HEK293T (cell line): Measurements from ENCODE around the gene UTP14C.
"Not testable (repeated sequence)": the region's sequence is repeated elsewhere in the genome, so short reads cannot be mapped to it uniquely, and the experiment has no call there.

Experiments used
- CTCF ChIA-PET: fragments of 350-600 bp; formaldehyde crosslinking; extraction: SDS; loops from one replicate; lab custom pipeline; 2021; ENCODE audit warnings: antibody characterized with exemption, inconsistent platforms; lab: Yijun Ruan, JAX
- POLR2A ChIA-PET: fragments of 350-600 bp; formaldehyde crosslinking; extraction: SDS; loops from one replicate; lab custom pipeline; 2020; ENCODE audit warnings: antibody characterized with exemption, inconsistent platforms; lab: Yijun Ruan, JAX
- DNase-seq: peaks from one replicate; pipeline ENCODE4 v3.0.0; 2012; ENCODE audit warnings: mixed read lengths; ENCODE audit errors: extremely low spot score
- ARNT ChIP-seq: fragments of 450-650 bp; IDR thresholded peaks from 2 replicates; pipeline ENCODE4 v1.6.1; 2017; ENCODE audit warnings: mild to moderate bottlenecking
- BHLHE40 ChIP-seq: fragments of 450-650 bp; IDR thresholded peaks from 2 replicates; pipeline ENCODE4 v1.6.1; 2016; ENCODE audit warnings: mild to moderate bottlenecking, moderate library complexity, borderline replicate concordance
- CTBP1 ChIP-seq: fragments of 450-650 bp; IDR thresholded peaks from 2 replicates; pipeline ENCODE4 v1.6.1; 2016; ENCODE audit warnings: borderline replicate concordance
- ELF4 ChIP-seq: fragments of 450-650 bp; IDR thresholded peaks from 2 replicates; pipeline ENCODE4 v1.6.1; 2017; ENCODE audit warnings: antibody characterized with exemption
- FOXA1 ChIP-seq: fragments of 450-650 bp; IDR thresholded peaks from 2 replicates; pipeline ENCODE4 v1.6.1; 2016; ENCODE audit warnings: mild to moderate bottlenecking
- FOXK2 ChIP-seq: fragments of 450-650 bp; IDR thresholded peaks from 2 replicates; pipeline ENCODE4 v1.6.1; 2016; ENCODE audit warnings: mild to moderate bottlenecking
- FOXM1 ChIP-seq: fragments of 450-650 bp; IDR thresholded peaks from 2 replicates; pipeline ENCODE4 v1.6.1; 2017; ENCODE audit warnings: mild to moderate bottlenecking, borderline replicate concordance
- HDGF ChIP-seq: fragments of 450-650 bp; IDR thresholded peaks from 2 replicates; pipeline ENCODE4 v1.6.1; 2017; ENCODE audit warnings: antibody characterized with exemption, borderline replicate concordance
- L3MBTL2 ChIP-seq: fragments of 450-650 bp; conservative IDR thresholded peaks from 2 replicates; pipeline ENCODE4 v1.6.1; 2016; ENCODE audit warnings: mild to moderate bottlenecking
- LEF1 ChIP-seq: fragments of 450-650 bp; IDR thresholded peaks from 2 replicates; pipeline ENCODE4 v1.6.1; 2017; ENCODE audit warnings: mild to moderate bottlenecking, borderline replicate concordance
- NFRKB ChIP-seq: fragments of 450-650 bp; IDR thresholded peaks from 2 replicates; pipeline ENCODE4 v1.6.1; 2016; ENCODE audit warnings: mild to moderate bottlenecking, moderate library complexity
- PKNOX1 ChIP-seq: fragments of 450-650 bp; IDR thresholded peaks from 2 replicates; pipeline ENCODE4 v1.6.1; 2016
- SP1 ChIP-seq: fragments of 450-650 bp; IDR thresholded peaks from 2 replicates; pipeline ENCODE4 v1.6.1; 2017
- SUZ12 ChIP-seq: fragments of 450-650 bp; IDR thresholded peaks from 2 replicates; pipeline ENCODE4 v1.6.1; 2016; ENCODE audit warnings: mild to moderate bottlenecking
- TARDBP ChIP-seq: fragments of 450-650 bp; IDR thresholded peaks from 2 replicates; pipeline ENCODE4 v1.6.1; 2016
- ZNF384 ChIP-seq: fragments of 450-650 bp; IDR thresholded peaks from 2 replicates; pipeline ENCODE4 v1.6.1; 2016

Gene UTP14C

GRCh38 chr13:51981355-51981754, 43.1 kb upstream of the UTP14C start:
- no peak for DNase-seq
- POLR2A ChIA-PET, result no interaction called here
- no peak for TF ChIP-seq FOXK2
- no peak for TF ChIP-seq NFRKB
- no peak for TF ChIP-seq PKNOX1
- TF ChIP-seq SP1, result no peak
- TF ChIP-seq CTBP1, result no peak
- TF ChIP-seq ELF4, result no peak
- TF ChIP-seq BHLHE40, result no peak
- TF ChIP-seq FOXA1, result no peak
- no peak for TF ChIP-seq FOXM1
- TF ChIP-seq ZNF384, result no peak
- no peak for TF ChIP-seq TARDBP
- CTCF ChIA-PET, result no interaction called here

- DNase-seq, CTCF ChIA-PET, POLR2A ChIA-PET: not testable (repeated sequence)
Measured at GRCh38 chr13:51983292-51983691, 41.2 kb upstream of the UTP14C start.

GRCh38 chr13:51984904-51985303, 39.6 kb upstream of the UTP14C start:
- CTCF ChIA-PET, result interaction anchor here (0.7 to 1.2 kb wide), 2 partner anchors 14 to 367 kb away, joined by 3 read pairs; no protein-coding TSS in a partner anchor
- POLR2A ChIA-PET, DNase-seq: not testable (repeated sequence)

- DNase-seq, result no peak
Measured at GRCh38 chr13:51988988-51989618, 35.4 kb upstream of the UTP14C start.

GRCh38 chr13:51993713-51994112, 30.8 kb upstream of the UTP14C start:
- CTCF ChIA-PET, result no interaction called here
- POLR2A ChIA-PET, result no interaction called here
- TF ChIP-seq ELF4 (no peak), BHLHE40 (no peak), HDGF (no peak), LEF1 (no peak), NFRKB (no peak), FOXK2 (no peak), L3MBTL2 (no peak)
- DNase-seq, result no peak

More at GRCh38 chr13:51988988-51989618, 35.4 kb upstream of the UTP14C start:
- POLR2A ChIA-PET, result no interaction called here
- CTCF ChIA-PET, result no interaction called here
- TF ChIP-seq FOXK2 (no peak), CTBP1 (no peak), ARNT (no peak), SP1 (no peak), BHLHE40 (no peak), HDGF (no peak), NFRKB (no peak), ZNF384 (no peak)

- POLR2A ChIA-PET, result no interaction called here
- CTCF ChIA-PET, result no interaction called here
- peak; percentile 53 for DNase-seq
- TF ChIP-seq L3MBTL2 (0 out of 2 replicates have a peak, but pooled peaks have one; percentile 14), CTBP1 (0 out of 2 replicates have a peak, but pooled peaks have one; percentile 24), NFRKB (no peak), FOXM1 (no peak), PKNOX1 (no peak), FOXA1 (no peak), ELF4 (no peak), FOXK2 (no peak), BHLHE40 (no peak), TARDBP (no peak), HDGF (no peak), SUZ12 (no peak), LEF1 (no peak)
Measured at GRCh38 chr13:51995677-51996551, 28.6 kb upstream of the UTP14C start.

GRCh38 chr13:51996641-51997040, 27.9 kb upstream of the UTP14C start:
- no peak for DNase-seq
- CTCF ChIA-PET, result no interaction called here
- TF ChIP-seq ZNF384, result no peak
- POLR2A ChIA-PET, result no interaction called here

- ChIA-PET CTCF (no interaction called here), POLR2A (no interaction called here)
- TF ChIP-seq HDGF (no peak), SP1 (no peak), SUZ12 (no peak), LEF1 (no peak), L3MBTL2 (no peak), CTBP1 (no peak), FOXM1 (no peak), FOXA1 (no peak), PKNOX1 (no peak), NFRKB (no peak), FOXK2 (no peak), ARNT (no peak), BHLHE40 (no peak), ELF4 (no peak), ZNF384 (no peak)
- no peak for DNase-seq
Measured at GRCh38 chr13:51997186-51997585, 27.3 kb upstream of the UTP14C start.
